Epithelial cell of esophagus (primary cell): ENCODE data around the gene HOOK2.
A peak's percentile ranks its signal among the peaks of the same experiment; 100 is the strongest.

ENCODE experiments used
- DNase-seq: peaks from one replicate; pipeline ENCODE4 v3.0.0; 2010; ENCODE audit warnings: low read depth
- H3K4me3 ChIP-seq: 2 replicates; pipeline ENCODE4 v1.5.1; 2011; ENCODE audit warnings: mild to moderate bottlenecking, low read length, control low read depth
- TF ChIP-seq, protein P1 (sequence below): IDR thresholded peaks from 2 replicates; pipeline ENCODE4 v1.5.1; 2011; ENCODE audit warnings: low read depth, mild to moderate bottlenecking, low read length, control low read depth, inconsistent platforms; ENCODE audit not compliant: insufficient read depth; ENCODE audit errors: missing control alignments

HOOK2 gene

DNA sequence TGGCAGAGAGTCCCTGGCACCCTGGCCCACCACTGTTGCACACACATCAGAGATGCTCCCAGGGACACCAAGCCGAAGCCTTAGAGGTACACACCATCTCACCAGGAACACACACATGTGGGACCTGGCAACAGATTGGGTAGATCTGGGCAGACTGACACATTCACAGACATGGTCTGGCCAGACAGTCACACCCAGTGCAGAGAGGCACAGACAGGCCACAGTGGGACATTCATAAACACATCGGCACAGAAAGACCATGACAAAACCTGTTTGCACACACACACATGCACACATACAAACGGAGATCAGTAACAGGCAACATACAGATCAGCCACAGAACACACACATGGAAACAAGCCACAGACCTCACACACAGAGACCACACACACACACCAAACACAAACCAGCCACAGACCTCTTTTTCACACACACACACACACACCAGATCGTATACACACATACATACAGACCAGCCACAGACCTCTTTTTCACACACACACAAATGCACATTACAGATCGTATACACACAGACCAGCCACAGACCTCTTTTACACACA, 9.6 kb upstream of the HOOK2 start:
- peak; percentile 51 for DNase-seq
- no peak overlapping the region for H3K4me3 ChIP-seq
- TF ChIP-seq, protein P1, sequence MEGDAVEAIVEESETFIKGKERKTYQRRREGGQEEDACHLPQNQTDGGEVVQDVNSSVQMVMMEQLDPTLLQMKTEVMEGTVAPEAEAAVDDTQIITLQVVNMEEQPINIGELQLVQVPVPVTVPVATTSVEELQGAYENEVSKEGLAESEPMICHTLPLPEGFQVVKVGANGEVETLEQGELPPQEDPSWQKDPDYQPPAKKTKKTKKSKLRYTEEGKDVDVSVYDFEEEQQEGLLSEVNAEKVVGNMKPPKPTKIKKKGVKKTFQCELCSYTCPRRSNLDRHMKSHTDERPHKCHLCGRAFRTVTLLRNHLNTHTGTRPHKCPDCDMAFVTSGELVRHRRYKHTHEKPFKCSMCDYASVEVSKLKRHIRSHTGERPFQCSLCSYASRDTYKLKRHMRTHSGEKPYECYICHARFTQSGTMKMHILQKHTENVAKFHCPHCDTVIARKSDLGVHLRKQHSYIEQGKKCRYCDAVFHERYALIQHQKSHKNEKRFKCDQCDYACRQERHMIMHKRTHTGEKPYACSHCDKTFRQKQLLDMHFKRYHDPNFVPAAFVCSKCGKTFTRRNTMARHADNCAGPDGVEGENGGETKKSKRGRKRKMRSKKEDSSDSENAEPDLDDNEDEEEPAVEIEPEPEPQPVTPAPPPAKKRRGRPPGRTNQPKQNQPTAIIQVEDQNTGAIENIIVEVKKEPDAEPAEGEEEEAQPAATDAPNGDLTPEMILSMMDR = no peak

DNA sequence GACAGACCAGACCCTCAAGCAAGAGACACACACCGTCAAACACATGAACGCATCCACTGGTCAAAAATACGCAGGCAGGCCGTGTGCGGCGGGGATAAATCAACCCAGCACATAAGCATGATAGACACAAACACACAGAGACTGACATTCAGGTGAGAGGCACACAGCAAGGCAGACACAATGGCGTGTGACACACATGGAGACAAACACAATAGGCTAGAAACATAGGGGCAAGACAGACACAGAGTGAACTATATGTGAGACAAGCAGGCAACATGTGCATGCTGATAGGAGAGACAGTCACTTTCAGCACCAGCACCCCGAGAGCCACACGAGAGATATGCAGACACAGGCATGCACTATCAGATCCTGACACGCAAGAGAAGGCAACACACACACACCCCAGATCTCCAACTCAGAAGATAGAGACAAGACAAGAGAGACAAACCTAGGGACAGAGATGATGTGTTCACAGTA, 9.1 kb upstream of the HOOK2 start:
- peak; percentile 59 for DNase-seq

DNA sequence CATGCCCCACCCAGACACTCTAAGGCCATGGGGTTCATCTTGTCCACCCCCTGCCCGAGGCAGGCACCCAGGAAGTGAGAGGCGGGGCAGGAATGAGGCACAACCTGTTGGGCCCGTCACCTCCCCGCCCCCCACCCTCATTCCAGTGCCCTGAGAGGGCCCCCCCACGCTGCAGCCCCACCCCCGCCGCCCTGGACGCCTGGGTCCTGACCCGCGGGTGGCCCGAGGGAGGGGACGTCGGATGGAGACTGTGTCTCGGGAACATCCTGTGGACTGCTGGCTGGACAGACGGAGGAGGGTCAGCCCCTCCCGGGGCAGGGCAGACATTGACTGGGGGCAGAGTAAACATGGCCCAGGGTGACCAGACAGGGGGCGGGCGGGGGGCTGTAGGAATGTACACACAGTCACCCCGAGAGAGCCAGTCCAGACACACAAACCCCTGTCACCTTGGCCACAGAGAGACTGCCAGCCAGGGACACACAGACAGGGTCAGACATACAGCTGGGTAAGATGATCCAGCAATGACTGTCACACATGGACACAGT, 8.6 kb upstream of the HOOK2 start:
- no peak overlapping the region for H3K4me3 ChIP-seq
- TF ChIP-seq, protein P1 = no peak
- peak; percentile 82 for DNase-seq

More for the DNA sequence above, 9.1 kb upstream of the HOOK2 start:
- TF ChIP-seq, protein P1 = no peak
- no peak overlapping the region for H3K4me3 ChIP-seq

DNA sequence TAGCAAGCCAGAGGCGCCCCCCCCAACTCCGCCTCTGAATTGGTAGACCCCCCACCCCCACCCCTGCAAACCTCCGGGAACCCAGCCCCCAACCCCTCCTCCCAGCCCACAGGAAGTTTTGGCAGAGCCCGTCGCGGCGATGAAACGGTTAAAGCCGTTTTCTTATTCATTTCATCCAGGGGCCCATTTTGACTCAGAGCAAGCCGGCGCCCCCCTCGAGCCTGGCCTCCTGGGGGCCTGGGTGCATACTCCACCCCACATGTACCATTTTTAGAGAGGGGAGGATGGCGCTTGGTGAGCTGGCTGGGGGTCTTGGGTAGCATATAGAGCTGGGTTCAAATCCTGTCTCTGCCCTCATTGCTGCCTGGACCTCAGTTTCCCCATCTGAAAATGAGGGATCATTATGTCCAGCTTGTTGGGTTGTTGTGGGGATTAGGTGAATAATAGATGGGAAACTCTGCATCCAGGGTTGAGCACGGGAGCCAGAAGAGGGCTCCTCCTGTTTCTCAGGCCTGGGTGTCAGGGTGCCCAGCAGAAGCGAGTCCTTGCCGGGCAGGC, 8.0 kb upstream of the HOOK2 start:
- peak overlapping the region; percentile 43 for H3K4me3 ChIP-seq
- TF ChIP-seq, protein P1 = no peak
- no peak for DNase-seq

DNA sequence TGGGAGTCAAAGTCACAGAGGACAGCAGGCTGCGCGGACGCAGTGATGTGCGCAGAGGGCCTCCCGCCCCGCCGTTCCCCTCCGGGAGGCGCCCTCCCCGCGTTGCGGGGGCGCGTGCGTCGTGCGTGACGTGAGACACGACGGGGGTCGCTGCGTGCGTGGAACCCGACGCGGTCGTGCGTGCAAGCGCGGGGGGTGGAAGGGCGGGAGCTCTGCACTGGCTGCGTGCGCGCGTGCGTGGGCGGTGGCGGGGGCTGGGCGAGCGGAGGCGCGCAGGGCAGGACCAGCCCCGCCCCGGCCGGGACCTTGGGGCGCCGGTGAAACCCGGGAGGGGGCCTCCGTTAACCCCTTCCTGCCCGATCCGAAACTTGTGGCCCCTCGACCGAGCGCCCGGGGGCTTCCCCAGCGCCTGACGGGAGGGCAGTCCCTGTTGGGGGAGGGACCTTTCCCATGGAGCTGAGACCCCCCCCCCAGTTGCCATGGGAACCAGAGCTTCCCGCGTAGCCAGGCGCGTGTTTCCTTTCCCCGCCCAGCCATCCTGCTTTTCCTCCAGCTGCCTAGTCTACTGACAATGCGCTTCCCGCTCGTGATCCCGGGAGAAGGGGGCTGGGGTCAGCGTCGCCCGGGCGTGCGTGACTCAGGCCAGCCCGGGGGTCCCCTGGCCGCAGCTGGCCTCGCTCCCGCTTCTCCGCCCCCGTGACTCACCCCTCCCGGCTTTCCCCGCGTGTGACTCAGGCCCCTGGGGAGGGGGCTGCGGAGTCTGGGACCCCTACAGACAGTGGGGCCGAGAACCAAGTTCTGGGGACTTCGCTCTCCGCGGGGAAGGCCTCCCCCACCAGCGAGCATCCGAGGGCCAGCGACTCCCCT, 7.3 kb upstream of the HOOK2 start:
- DNase-seq = peak; percentile 54
- peak overlapping the region; percentile 43 for H3K4me3 ChIP-seq
- TF ChIP-seq, protein P1 = no peak

DNA sequence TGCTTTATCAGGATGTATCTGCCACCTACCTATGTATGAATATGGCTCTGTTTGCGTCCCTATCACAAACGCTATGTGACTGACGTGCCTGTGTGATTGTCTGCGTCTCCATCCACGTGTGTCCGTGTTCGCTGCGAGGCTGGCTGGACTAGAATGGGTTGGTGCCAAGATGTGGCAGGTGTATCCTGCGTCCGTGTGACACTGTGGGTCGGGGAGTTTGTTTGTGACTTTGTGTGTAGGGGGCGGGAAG, 6.7 kb upstream of the HOOK2 start:
- TF ChIP-seq, protein P1 = no peak
- H3K4me3 ChIP-seq = peak overlapping the region; percentile 43
- DNase-seq = no peak
